NCI-H1417 treated with DMSO at 0.1 percent for 48 hours (cell line): ENCODE data around the gene RAB11A.
A peak's percentile ranks its signal among the peaks of the same experiment; 100 is the strongest.

Experiments used
- DNase-seq: peaks from one replicate; lab custom pipeline; 2025; lab: John Stamatoyannopoulos, UW

RAB11A gene

GRCh38 chr15:65916664-65917406 lies 47.5 kb downstream of the RAB11A start:
- DNase-seq: no peak

DNA sequence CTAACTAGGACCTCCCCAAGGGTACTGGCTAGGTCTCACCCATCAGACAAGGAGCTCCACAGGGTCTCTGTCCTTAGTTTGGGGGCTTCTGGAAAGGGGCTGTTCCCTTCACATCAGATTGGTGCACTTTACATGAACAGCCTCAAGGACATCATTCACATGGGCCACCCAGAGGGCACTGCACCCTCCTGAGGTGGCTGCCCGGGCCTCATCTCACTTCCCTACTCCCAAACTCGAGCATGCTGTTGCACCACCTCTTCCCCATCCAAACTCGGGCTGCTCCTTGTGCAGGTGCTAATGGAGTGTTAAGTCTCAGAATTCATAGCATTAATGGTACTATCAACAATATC lies 48.1 kb downstream of the RAB11A start:
- no peak for DNase-seq

DNA sequence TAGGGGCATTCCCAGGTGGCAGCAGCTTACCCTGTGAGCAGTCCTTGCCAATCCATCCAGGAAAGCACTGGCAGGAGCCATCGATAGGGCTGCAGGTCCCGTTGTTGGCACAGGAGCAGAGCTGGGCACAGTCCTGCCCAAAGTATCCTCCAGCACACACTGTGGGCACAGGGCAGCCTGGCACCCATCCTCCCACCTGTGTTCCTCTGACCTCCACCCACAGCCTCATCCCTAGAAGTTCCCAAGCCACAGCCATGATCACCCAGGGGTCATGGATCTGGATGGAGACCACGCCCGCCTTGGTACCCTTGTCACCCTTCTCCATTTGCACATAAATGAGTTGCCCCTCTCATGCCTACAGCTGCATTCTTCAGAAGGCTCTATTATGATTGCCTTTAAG lies 48.6 kb downstream of the RAB11A start:
- no peak for DNase-seq

DNA sequence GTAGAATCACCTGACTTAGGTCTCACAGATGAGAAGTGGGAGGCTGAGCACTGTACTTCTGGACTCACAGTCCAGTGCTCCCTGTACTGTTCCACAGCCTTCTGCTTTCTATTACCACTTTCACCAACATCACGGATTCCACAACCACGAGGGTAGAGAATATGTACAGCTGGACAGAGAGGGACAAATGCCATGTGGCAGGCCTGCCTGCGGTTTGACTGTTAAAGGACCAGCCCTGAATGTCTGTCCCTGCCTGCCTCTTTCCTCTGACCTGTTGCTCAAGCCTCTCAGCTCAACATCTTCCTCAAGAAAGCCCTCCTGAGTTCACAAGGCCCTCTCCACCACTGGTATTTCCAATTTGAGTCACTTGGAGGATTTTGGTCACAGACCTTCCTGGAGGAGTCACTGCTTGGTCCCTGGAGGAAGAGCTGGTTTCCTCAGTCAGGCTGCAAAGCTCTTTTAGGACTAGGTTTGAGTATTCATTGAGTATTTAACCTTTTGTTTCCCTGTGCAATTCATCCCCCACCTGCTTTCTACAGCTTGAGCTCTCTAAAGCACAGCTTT lies 49.1 kb downstream of the RAB11A start:
- DNase-seq: no peak

GRCh38 chr15:65918945-65919344 lies 49.7 kb downstream of the RAB11A start:
- no peak for DNase-seq

GRCh38 chr15:65919353-65919752 lies 50.1 kb downstream of the RAB11A start:
- no peak for DNase-seq

DNA sequence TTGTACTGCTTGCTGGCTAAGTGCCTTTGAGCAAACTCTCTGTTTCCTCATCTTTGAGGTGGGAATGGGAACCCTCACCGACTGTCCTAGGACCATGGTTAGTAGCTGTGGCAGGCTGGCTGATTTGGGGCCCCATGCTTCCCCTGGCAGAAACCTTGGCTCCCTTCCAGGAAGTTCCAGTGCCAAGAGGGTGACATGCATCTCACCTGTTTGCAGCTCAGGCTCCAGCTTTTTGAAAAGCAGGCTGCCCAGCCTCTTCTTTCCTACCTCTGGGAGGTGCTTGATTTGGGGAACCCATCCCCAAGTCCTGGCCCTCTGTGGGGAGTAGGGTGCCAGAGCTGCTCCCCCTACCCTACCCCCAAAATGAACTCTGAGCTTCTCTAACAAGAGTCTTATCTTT lies 50.8 kb downstream of the RAB11A start:
- DNase-seq: no peak

- no peak for DNase-seq
Observed at GRCh38 chr15:65920825-65921309, 51.6 kb downstream of the RAB11A start.

DNA sequence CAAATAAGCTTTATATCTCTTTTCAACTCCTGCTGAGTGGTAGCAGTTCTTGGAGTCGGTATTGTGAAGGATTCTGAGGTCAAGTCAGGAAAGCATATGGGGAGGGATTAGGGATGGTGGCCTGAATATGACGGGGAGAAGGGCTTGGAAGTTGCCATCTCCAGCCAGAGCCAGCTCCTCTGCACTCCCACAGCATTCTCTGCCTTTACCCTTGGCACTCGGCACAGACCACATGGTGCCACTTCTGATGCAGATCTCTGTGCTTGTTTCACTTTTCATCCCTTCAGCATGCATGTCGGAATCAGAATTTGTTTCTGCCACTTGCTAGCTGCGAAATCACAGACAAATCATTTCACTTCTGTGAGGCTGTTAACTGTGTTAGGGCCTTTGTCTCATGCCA lies 52.5 kb downstream of the RAB11A start:
- DNase-seq: no peak

- no peak for DNase-seq
Observed at GRCh38 chr15:65922621-65923020, 53.3 kb downstream of the RAB11A start.

GRCh38 chr15:65923264-65923663 lies 54.0 kb downstream of the RAB11A start:
- DNase-seq: no peak

GRCh38 chr15:65924004-65924403 lies 54.7 kb downstream of the RAB11A start:
- no peak for DNase-seq

DNA sequence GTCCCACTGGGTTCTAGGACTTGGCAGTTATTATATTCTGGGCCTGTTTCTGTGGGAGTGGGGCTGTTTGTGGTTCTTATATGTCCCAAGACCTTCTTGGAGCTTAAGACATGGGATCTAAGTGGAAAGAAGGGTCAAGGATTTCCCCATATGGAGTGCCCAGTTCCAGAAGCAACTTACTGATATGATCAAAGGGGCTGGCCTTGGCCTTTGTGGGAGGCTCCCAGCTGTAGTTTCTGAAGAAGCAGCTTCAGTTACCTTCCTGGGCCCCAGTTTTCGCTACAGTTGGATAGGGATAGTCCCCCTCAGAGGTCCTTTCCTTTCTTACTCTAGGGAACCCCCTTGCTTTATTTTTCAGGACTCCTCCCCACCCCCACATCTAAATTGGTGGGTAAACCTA lies 56.0 kb downstream of the RAB11A start:
- no peak for DNase-seq

GRCh38 chr15:65926459-65926858 lies 57.2 kb downstream of the RAB11A start:
- DNase-seq: no peak

DNA sequence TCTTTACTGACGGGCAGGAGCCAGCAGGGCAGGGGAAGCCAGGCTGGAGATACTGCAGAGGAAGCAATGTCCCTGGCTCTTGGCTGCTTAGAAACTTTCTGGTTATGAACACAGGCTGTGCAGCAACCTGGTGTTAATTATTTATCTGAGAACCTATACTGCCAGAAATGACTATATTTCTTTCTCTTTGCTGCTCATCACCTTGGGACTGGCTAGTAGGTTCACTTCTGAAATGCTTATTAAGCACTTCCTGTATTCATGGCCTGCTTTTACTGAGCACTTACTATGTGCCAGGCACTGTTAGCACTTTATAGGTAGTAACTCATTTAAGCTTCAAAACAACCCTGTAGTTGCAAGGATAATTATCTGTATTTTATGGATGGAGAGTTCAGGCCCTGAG lies 57.6 kb downstream of the RAB11A start:
- no peak for DNase-seq

DNA sequence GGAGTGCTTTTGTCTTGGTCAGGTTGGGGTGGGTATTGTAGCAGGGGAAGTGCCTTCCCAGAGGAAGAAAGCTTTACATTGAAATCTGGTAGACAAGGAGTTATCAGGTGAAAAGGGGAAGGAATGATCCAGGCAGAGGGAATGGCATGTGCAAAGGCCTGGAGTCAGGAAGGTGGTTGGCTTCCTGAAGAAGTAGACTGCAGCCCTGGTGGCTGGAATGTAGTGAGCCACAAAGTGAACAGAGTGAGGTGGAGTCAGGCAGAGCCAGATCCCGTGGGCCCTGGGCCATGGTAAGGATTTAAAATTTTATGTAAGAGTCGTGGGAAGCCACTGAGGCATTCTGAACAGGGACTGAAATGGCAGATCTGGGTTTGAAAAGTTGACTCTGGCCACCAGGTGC lies 58.3 kb downstream of the RAB11A start:
- no peak for DNase-seq

GRCh38 chr15:65929573-65929972 lies 60.3 kb downstream of the RAB11A start:
- DNase-seq: no peak

GRCh38 chr15:65930134-65930533 lies 60.8 kb downstream of the RAB11A start:
- peak; percentile 72 for DNase-seq

DNA sequence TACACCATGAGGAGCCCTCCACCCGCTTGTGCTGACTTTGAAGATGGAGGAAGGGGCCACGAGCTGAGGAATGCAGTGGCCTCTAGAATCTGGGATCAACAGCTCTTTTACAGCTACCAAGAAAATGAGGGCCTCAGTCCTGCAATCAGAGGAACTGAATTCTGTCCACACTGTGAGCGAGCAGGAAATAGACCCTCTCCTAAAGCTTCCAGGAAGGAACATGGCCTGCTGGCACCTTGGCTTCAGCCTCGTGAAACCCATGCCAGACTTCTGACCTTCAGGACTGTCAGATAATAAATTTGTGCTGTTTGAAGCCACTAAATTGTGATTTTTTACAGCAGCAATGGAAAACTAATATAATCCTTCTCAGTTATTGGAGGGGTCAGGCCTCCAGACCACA lies 61.9 kb downstream of the RAB11A start:
- DNase-seq: no peak

GRCh38 chr15:65935391-65935790 lies 66.1 kb downstream of the RAB11A start:
- DNase-seq: no peak

DNA sequence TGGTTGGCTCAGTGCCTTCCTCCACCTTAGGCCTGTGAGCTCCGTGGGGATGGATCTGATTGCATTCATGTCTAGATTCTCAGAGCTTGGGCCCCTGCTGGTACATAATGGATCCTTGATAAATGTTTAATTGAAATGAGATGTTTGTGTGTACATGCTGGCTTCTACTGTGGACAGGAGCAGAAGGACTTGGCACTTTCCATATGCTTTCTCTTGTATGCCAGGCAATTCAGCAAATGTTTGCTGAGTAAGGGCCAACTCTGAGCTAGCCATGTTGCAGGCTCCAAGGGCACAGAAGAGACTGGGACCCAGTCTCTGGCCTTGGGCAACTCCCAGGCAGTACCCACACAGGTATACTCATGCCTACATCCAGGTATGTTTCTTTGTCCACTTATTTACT lies 67.0 kb downstream of the RAB11A start:
- no peak for DNase-seq

- no peak for DNase-seq
Observed at GRCh38 chr15:65937054-65937453, 67.8 kb downstream of the RAB11A start.

GRCh38 chr15:65937476-65937875 lies 68.2 kb downstream of the RAB11A start:
- no peak for DNase-seq

- no peak for DNase-seq
Observed at GRCh38 chr15:65938604-65939003, 69.3 kb downstream of the RAB11A start.
